ENCODE results near the gene CDH20. TPM values are rescaled to one million over a fixed set of nuclear protein-coding genes. Genes with fewer than 3 reads are reported as not detected.

The CDH20 gene
- total RNA-seq, 1 donor: not detected

- Histone ChIP-seq H2AFZ (ENCODE audit: low read length) (peak overlapping the region; percentile 69), H4K20me1 (ENCODE audit: insufficient read depth, low read length) (no peaks in the 10 kb centered on the region), H3K79me2 (ENCODE audit: insufficient read depth, low read length) (no peaks in the 10 kb centered on the region), H3K4me2 (ENCODE audit: insufficient read depth, low read length) (no peak overlapping the region), H3K9me3 (ENCODE audit: low read depth, low read length) (no peaks in the 10 kb centered on the region), H3K4me1 (ENCODE audit: insufficient read depth, low read length) (peaks cover 18% of the 10 kb centered on the region), H3K27ac (ENCODE audit: low read depth, low read length) (no peak overlapping the region), H3K27me3 (ENCODE audit: insufficient read depth, low read length) (no peaks in the 10 kb centered on the region), H3K36me3 (ENCODE audit: insufficient read depth, low read length) (no peaks in the 10 kb centered on the region), H3K4me3 (ENCODE audit: insufficient read depth, low read length) (no peak overlapping the region)
- TF ChIP-seq CTCF (IDR thresholded peaks at IDR 0.05; ENCODE audit: extremely low read depth, low read depth, low read length): peak; percentile 84
- DNase-seq (ENCODE audit: insufficient read length, low spot score, missing footprints): peak; percentile 92
Measured at GRCh38 chr18:61551586-61551985, 218.4 kb downstream of the CDH20 start.

- Histone ChIP-seq H2AFZ (ENCODE audit: low read length) (no peak overlapping the region), H3K4me3 (ENCODE audit: insufficient read depth, low read length) (no peak overlapping the region), H4K20me1 (ENCODE audit: insufficient read depth, low read length) (no peaks in the 10 kb centered on the region), H3K4me1 (ENCODE audit: insufficient read depth, low read length) (peaks cover 16% of the 10 kb centered on the region), H3K9me3 (ENCODE audit: low read depth, low read length) (no peaks in the 10 kb centered on the region), H3K27ac (ENCODE audit: low read depth, low read length) (no peak overlapping the region), H3K36me3 (ENCODE audit: insufficient read depth, low read length) (no peaks in the 10 kb centered on the region), H3K27me3 (ENCODE audit: insufficient read depth, low read length) (no peaks in the 10 kb centered on the region), H3K79me2 (ENCODE audit: insufficient read depth, low read length) (no peaks in the 10 kb centered on the region), H3K4me2 (ENCODE audit: insufficient read depth, low read length) (no peak overlapping the region)
- no peak for TF ChIP-seq CTCF (IDR thresholded peaks at IDR 0.05; ENCODE audit: extremely low read depth, low read depth, low read length)
- no peak for DNase-seq (ENCODE audit: insufficient read length, low spot score, missing footprints)
Measured at GRCh38 chr18:61553045-61553659, 219.9 kb downstream of the CDH20 start.

GRCh38 chr18:61554117-61554776, 221.0 kb downstream of the CDH20 start:
- Histone ChIP-seq H3K9me3 (ENCODE audit: low read depth, low read length) (no peaks in the 10 kb centered on the region), H3K4me1 (ENCODE audit: insufficient read depth, low read length) (peaks cover 16% of the 10 kb centered on the region), H2AFZ (ENCODE audit: low read length) (no peak overlapping the region), H3K36me3 (ENCODE audit: insufficient read depth, low read length) (no peaks in the 10 kb centered on the region), H3K27ac (ENCODE audit: low read depth, low read length) (peak overlapping the region; percentile 27), H3K4me2 (ENCODE audit: insufficient read depth, low read length) (no peak overlapping the region), H3K4me3 (ENCODE audit: insufficient read depth, low read length) (no peak overlapping the region), H3K27me3 (ENCODE audit: insufficient read depth, low read length) (no peaks in the 10 kb centered on the region), H3K79me2 (ENCODE audit: insufficient read depth, low read length) (no peaks in the 10 kb centered on the region), H4K20me1 (ENCODE audit: insufficient read depth, low read length) (no peaks in the 10 kb centered on the region)
- no peak for TF ChIP-seq CTCF (IDR thresholded peaks at IDR 0.05; ENCODE audit: extremely low read depth, low read depth, low read length)
- DNase-seq (ENCODE audit: insufficient read length, low spot score, missing footprints): peak; percentile 32

GRCh38 chr18:61554946-61555361, 221.7 kb downstream of the CDH20 start:
- TF ChIP-seq CTCF (IDR thresholded peaks at IDR 0.05; ENCODE audit: extremely low read depth, low read depth, low read length): no peak
- Histone ChIP-seq H3K27ac (ENCODE audit: low read depth, low read length) (peak overlapping the region; percentile 27), H4K20me1 (ENCODE audit: insufficient read depth, low read length) (no peaks in the 10 kb centered on the region), H3K4me3 (ENCODE audit: insufficient read depth, low read length) (no peak overlapping the region), H3K4me1 (ENCODE audit: insufficient read depth, low read length) (peaks cover 16% of the 10 kb centered on the region), H3K9me3 (ENCODE audit: low read depth, low read length) (no peaks in the 10 kb centered on the region), H3K4me2 (ENCODE audit: insufficient read depth, low read length) (no peak overlapping the region), H2AFZ (ENCODE audit: low read length) (no peak overlapping the region), H3K79me2 (ENCODE audit: insufficient read depth, low read length) (no peaks in the 10 kb centered on the region), H3K36me3 (ENCODE audit: insufficient read depth, low read length) (no peaks in the 10 kb centered on the region), H3K27me3 (ENCODE audit: insufficient read depth, low read length) (no peaks in the 10 kb centered on the region)
- peak; percentile 82 for DNase-seq (ENCODE audit: insufficient read length, low spot score, missing footprints)

Data from osteoblast (primary cell).